GM12865 (cell line): ENCODE results near the gene AP1AR.

Source experiments
- DNase-seq: peaks from one replicate; pipeline ENCODE4 v3.0.0; 2010; ENCODE audit warnings: low read depth
- H3K4me3 ChIP-seq: 2 replicates; pipeline ENCODE4 v1.5.1; 2011; ENCODE audit warnings: mild to moderate bottlenecking, low read depth, low read length, control low read depth
- CTCF ChIP-seq: IDR thresholded peaks from 2 replicates; pipeline ENCODE4 v1.5.1; 2011; ENCODE audit warnings: low read length, control low read depth, low read depth, inconsistent platforms; ENCODE audit not compliant: insufficient read depth; ENCODE audit errors: missing control alignments

Gene AP1AR

GRCh38 chr4:112225157-112225556, 6.4 kb upstream of the AP1AR start:
- no peak for TF ChIP-seq CTCF
- H3K4me3 ChIP-seq = no peak overlapping the region
- no peak for DNase-seq

GRCh38 chr4:112230879-112231778, 458 bp upstream of the AP1AR start:
- DNase-seq = peak; percentile 98
- no peak for TF ChIP-seq CTCF
- H3K4me3 ChIP-seq = peak overlapping the region; percentile 85

- DNase-seq = peak; percentile 81
- no peak overlapping the region for H3K4me3 ChIP-seq
- peak; percentile 66 for TF ChIP-seq CTCF
These were observed 3.5 kb downstream of the AP1AR start for GRCh38 chr4:112234952-112235609.

- TF ChIP-seq CTCF = no peak
- no peak for DNase-seq
- no peak overlapping the region for H3K4me3 ChIP-seq
These were observed 4.5 kb downstream of the AP1AR start for GRCh38 chr4:112236040-112236439.

GRCh38 chr4:112238833-112239232, 7.2 kb downstream of the AP1AR start:
- no peak for TF ChIP-seq CTCF
- no peak overlapping the region for H3K4me3 ChIP-seq
- no peak for DNase-seq

GRCh38 chr4:112245383-112245782, 13.8 kb downstream of the AP1AR start:
- H3K4me3 ChIP-seq = no peak overlapping the region
- DNase-seq = no peak
- no peak for TF ChIP-seq CTCF
